GM19193 (cell line): ENCODE results near the gene SLC39A6.

Experiments
- POLR2A ChIP-seq: IDR thresholded peaks from 4 replicates; pipeline ENCODE4 v1.6.1; 2011; ENCODE audit not compliant: insufficient read depth, insufficient read length; ENCODE audit errors: extremely low read depth

The SLC39A6 gene

GRCh38 chr18:36124841-36125240 lies 4.3 kb downstream of the SLC39A6 start:
- TF ChIP-seq POLR2A: no peak

- no peak for TF ChIP-seq POLR2A
Measured at GRCh38 chr18:36120297-36120696, 8.8 kb downstream of the SLC39A6 start.

GRCh38 chr18:36114738-36115137 lies 14.4 kb downstream of the SLC39A6 start:
- no peak for TF ChIP-seq POLR2A

- TF ChIP-seq POLR2A: no peak
Measured at GRCh38 chr18:36114251-36114650, 14.9 kb downstream of the SLC39A6 start.

GRCh38 chr18:36112302-36112701 lies 16.8 kb downstream of the SLC39A6 start:
- TF ChIP-seq POLR2A: no peak

GRCh38 chr18:36109737-36110136 lies 19.4 kb downstream of the SLC39A6 start:
- no peak for TF ChIP-seq POLR2A

GRCh38 chr18:36108601-36109000 lies 20.5 kb downstream of the SLC39A6 start:
- no peak for TF ChIP-seq POLR2A

GRCh38 chr18:36108196-36108595 lies 20.9 kb downstream of the SLC39A6 start:
- TF ChIP-seq POLR2A: no peak

GRCh38 chr18:36107477-36107876 lies 21.7 kb downstream of the SLC39A6 start:
- no peak for TF ChIP-seq POLR2A

GRCh38 chr18:36104749-36105148 lies 24.4 kb downstream of the SLC39A6 start:
- TF ChIP-seq POLR2A: no peak

- TF ChIP-seq POLR2A: no peak
Measured at GRCh38 chr18:36101943-36102342, 27.2 kb downstream of the SLC39A6 start.

GRCh38 chr18:36099311-36099710 lies 29.8 kb downstream of the SLC39A6 start:
- TF ChIP-seq POLR2A: no peak

- no peak for TF ChIP-seq POLR2A
Measured at GRCh38 chr18:36096955-36097354, 32.2 kb downstream of the SLC39A6 start.

GRCh38 chr18:36095936-36096519 lies 33.1 kb downstream of the SLC39A6 start:
- TF ChIP-seq POLR2A: no peak

- TF ChIP-seq POLR2A: no peak
Measured at GRCh38 chr18:36094431-36094830, 34.7 kb downstream of the SLC39A6 start.

GRCh38 chr18:36089001-36089400 lies 40.1 kb downstream of the SLC39A6 start:
- no peak for TF ChIP-seq POLR2A

GRCh38 chr18:36088256-36088655 lies 40.9 kb downstream of the SLC39A6 start:
- no peak for TF ChIP-seq POLR2A
